Right lobe of liver (tissue), 6 donors: ENCODE results near the gene DCAF15. TPM values are rescaled to one million over a fixed set of nuclear protein-coding genes. Genes with fewer than 3 reads are reported as not detected.

ENCODE experiments used
- ATAC-seq, 4 donors: fragments of 200-7000 bp; cut with Tn5 transposase; one replicate each; pipeline ENCODE4 v1.9.1; 2020; ENCODE audit warnings: mild to moderate bottlenecking in 4 of 4, moderate library complexity in 4 of 4
- DNase-seq, 3 donors: peaks; one replicate each; pipeline ENCODE4 v3.0.0-alpha.2; 2020
- H3K27ac ChIP-seq, 3 donors: fragments of 200-600 bp; one replicate each; pipeline ENCODE4 v1.8.0; 2022
- H3K27me3 ChIP-seq, 2 donors: fragments of 200-600 bp; one replicate each; pipeline ENCODE4 v1.8.0; 2022
- H3K36me3 ChIP-seq, 4 donors: fragments of 200-600 bp; sonication (generic) in 1 of 4; one replicate each; pipeline versions ENCODE4 v1.5.1 to v1.8.0; 2017 to 2022; ENCODE audit warnings: control low read depth in 1 of 4
- H3K4me1 ChIP-seq, 4 donors: fragments of 200-600 bp; sonication (generic) in 1 of 4; one replicate each; pipeline versions ENCODE4 v1.5.1 to v1.8.0; 2017 to 2022; ENCODE audit warnings: control low read depth in 1 of 4
- H3K4me3 ChIP-seq, 3 donors: fragments of 200-600 bp; one replicate each; pipeline ENCODE4 v1.8.0; 2022
- H3K9me3 ChIP-seq, 4 donors: fragments of 200-600 bp; sonication (generic) in 1 of 4; one replicate each; pipeline versions ENCODE4 v1.5.1 to v1.8.0; 2017 to 2022; ENCODE audit warnings: control low read depth in 1 of 4
- CTCF ChIP-seq, 4 donors: fragments of 200-600 bp in 3 of 4; fragments of 450-650 bp in 1 of 4; IDR thresholded peaks; one replicate each; pipeline versions ENCODE4 v1.5.1 to v1.8.0; 2016 to 2022; ENCODE audit warnings: antibody characterized with exemption in 4 of 4, mild to moderate bottlenecking in 2 of 4
- POLR2A ChIP-seq: fragments of 450-650 bp; IDR thresholded peaks from one replicate; pipeline ENCODE4 v1.6.1; 2017; ENCODE audit warnings: antibody characterized with exemption, mild to moderate bottlenecking
- WGBS: methylation state at CpG from one replicate; pipeline ENCODE4 v1.1.6; 2018; ENCODE audit warnings: low coverage, low lambda C conversion rate; ENCODE audit not compliant: insufficient coverage; ENCODE audit errors: missing lambda C conversion rate; 5-methylcytosine and 5-hydroxymethylcytosine counted together
- intact Hi-C, 2 donors: fragments of 100-400 bp; cut with DNase I; formaldehyde crosslinking; loops; one replicate each; pipeline versions ENCODE4 v1.11.2 to v1.14.1; 2022
- total RNA-seq, 6 experiments: library from RNA; depleted of rRNA in 2 of 6; stranded (reverse); fragments of >200 nt in 2 of 6; fragmentation: NEBNext Ultra II Directional in 3 of 6; extraction: Animal tissue kit (Norgen Biotek cat#: 25700) in 3 of 6; gene quantifications; one replicate each; pipeline versions ENCODE4 v1.1.0 to v1.2.4, GENCODE V29; 2016 to 2023
- donor health status: DM: no; HTN: yes; CAD: no.
- donor health status: DM: no; HTN: no; CAD: no.
- donor health status: DM: no; HTN: no; CAD: no.
- donor health status: DM: no; HTN: yes; CAD: no.
- donor health status: DM: no; HTN: yes; CAD: no.

The DCAF15 gene
- total RNA-seq, 6 experiments from 2014 or later, result 5.6 to 8.7 (median 7.7) TPM

GRCh38 chr19:13996928-13997630 lies 44.8 kb downstream of the DCAF15 start:
- 88% methylated on average over 7 of the region's 22 CpGs for WGBS
- no peak overlapping the region for H3K4me3 ChIP-seq
- H3K36me3 ChIP-seq, result peaks cover 0 to 13% (median 5%) of the 10 kb centered on the region in 4 donors
- TF ChIP-seq POLR2A (no peak), CTCF (IDR thresholded peaks at IDR 0.05) (no peak)
- no peak overlapping the region for H3K27ac ChIP-seq
- ATAC-seq, result no peak
- no peak for DNase-seq
- H3K9me3 ChIP-seq, result peaks cover 0 to 5% (median 0%) of the 10 kb centered on the region in 4 donors
- H3K4me1 ChIP-seq, result peaks cover 0 to 6% (median 0%) of the 10 kb centered on the region in 4 donors
- H3K27me3 ChIP-seq, result no peaks in the 10 kb centered on the region
- intact Hi-C loops, result no loop called here

GRCh38 chr19:13997631-13997962 lies 45.3 kb downstream of the DCAF15 start:
- ATAC-seq (no peak), DNase-seq (no peak)
- peaks cover 0 to 6% (median 0%) of the 10 kb centered on the region in 4 donors for H3K4me1 ChIP-seq
- intact Hi-C loops, result no loop called here
- peaks cover 0 to 5% (median 0%) of the 10 kb centered on the region in 4 donors for H3K9me3 ChIP-seq
- H3K27ac ChIP-seq, result no peak overlapping the region
- H3K27me3 ChIP-seq, result no peaks in the 10 kb centered on the region
- H3K4me3 ChIP-seq, result no peak overlapping the region
- H3K36me3 ChIP-seq, result peaks cover 0 to 8% (median 2%) of the 10 kb centered on the region in 4 donors
- TF ChIP-seq CTCF (IDR thresholded peaks at IDR 0.05) (no peak), POLR2A (no peak)
- WGBS, result no CpG with 5 or more reads among the region's 6 CpGs

GRCh38 chr19:13998426-13998825 lies 46.1 kb downstream of the DCAF15 start:
- DNase-seq, result no peak
- intact Hi-C loops, result no loop called here
- Histone ChIP-seq H3K27ac (no peak overlapping the region), H3K4me3 (no peak overlapping the region), H3K9me3 (peaks cover 0 to 5% (median 0%) of the 10 kb centered on the region in 4 donors), H3K4me1 (peaks cover 0 to 6% (median 0%) of the 10 kb centered on the region in 4 donors), H3K27me3 (no peaks in the 10 kb centered on the region), H3K36me3 (peaks cover 0 to 5% (median 0%) of the 10 kb centered on the region in 4 donors)
- no CpG with 5 or more reads among the region's 1 CpG for WGBS
- no peak for ATAC-seq
- TF ChIP-seq POLR2A, result no peak
- no peak for TF ChIP-seq CTCF (IDR thresholded peaks at IDR 0.05)

- H3K9me3 ChIP-seq, result peaks cover 0 to 5% (median 0%) of the 10 kb centered on the region in 4 donors
- 94% methylated on average over 3 of the region's 3 CpGs for WGBS
- no peak for TF ChIP-seq CTCF (IDR thresholded peaks at IDR 0.05)
- no peak for TF ChIP-seq POLR2A
- intact Hi-C loops, result no loop called here
- peaks cover 0 to 9% (median 0%) of the 10 kb centered on the region in 4 donors for H3K4me1 ChIP-seq
- no peak overlapping the region for H3K4me3 ChIP-seq
- H3K36me3 ChIP-seq, result peaks cover 0 to 5% (median 0%) of the 10 kb centered on the region in 4 donors
- H3K27me3 ChIP-seq, result no peaks in the 10 kb centered on the region
- ATAC-seq, result no peak
- no peak overlapping the region for H3K27ac ChIP-seq
- no peak for DNase-seq
Observed at GRCh38 chr19:13999085-13999484, 46.8 kb downstream of the DCAF15 start.
